ENCODE results near the gene FAM228B. TPM values are rescaled to one million over a fixed set of nuclear protein-coding genes. Genes with fewer than 3 reads are reported as not detected.

FAM228B gene
- total and polyA plus RNA-seq, 9 of the 15 experiments (the other 6 are each of a cell fraction or from before 2014, with no cell fraction given): 1.1 to 3.7 (median 2.6) TPM

GRCh38 chr2:24084386-24085199, 38.7 kb upstream of the FAM228B start, which contains the start of gene TP53I3 (continued):
- TF ChIP-seq STAG1 (CRISPR knock-in tag; IDR thresholded peaks at IDR 0.05; ENCODE audit: borderline replicate concordance) (peak; percentile 71; the same call in 1 of the 2 replicates), ZKSCAN1 (IDR thresholded peaks at IDR 0.05; ENCODE audit: low read depth, low read length) (0 out of 2 replicates have a peak, but pooled peaks have one; percentile 16), DACH1 (IDR thresholded peaks at IDR 0.05; ENCODE audit: partially characterized antibody) (no peak), NCOA4 (IDR thresholded peaks at IDR 0.05; ENCODE audit: partially characterized antibody) (no peak), ZNF175 (CRISPR knock-in tag; IDR thresholded peaks at IDR 0.05; ENCODE audit: low read depth) (no peak), ZNF589 (CRISPR knock-in tag; IDR thresholded peaks at IDR 0.05; ENCODE audit: low read depth) (no peak), CEBPG (CRISPR knock-in tag; IDR thresholded peaks at IDR 0.05) (no peak), CEBPG (tag; conservative IDR thresholded peaks at IDR 0.05 in 1 of 2, IDR thresholded peaks at IDR 0.05 in 1 of 2) (no peak), ZNF174 (CRISPR knock-in tag; IDR thresholded peaks at IDR 0.05) (no peak), ZNF77 (CRISPR knock-in tag; IDR thresholded peaks at IDR 0.05) (no peak), GATAD2A (IDR thresholded peaks at IDR 0.05) (peak; percentile 85; the same call in 1 of the 2 replicates), MCM2 (IDR thresholded peaks at IDR 0.05; ENCODE audit: low read depth) (no peak), KLF10 (CRISPR knock-in tag; IDR thresholded peaks at IDR 0.05) (no peak), ZNF395 (CRISPR knock-in tag; IDR thresholded peaks at IDR 0.05) (no peak), TRIM24 (IDR thresholded peaks at IDR 0.05) (no peak; a peak in 1 of 4 replicates), GATAD2B (IDR thresholded peaks at IDR 0.05; ENCODE audit: borderline replicate concordance) (peak; percentile 87), MCM7 (IDR thresholded peaks at IDR 0.05) (no peak), ZNF311 (CRISPR knock-in tag; IDR thresholded peaks at IDR 0.05) (no peak), JUN (IDR thresholded peaks at IDR 0.05; ENCODE audit: borderline replicate concordance, low read depth, low read length) (0 out of 2 replicates have a peak, but pooled peaks have one; percentile 48), JUN (CRISPR knock-in tag; IDR thresholded peaks at IDR 0.05; ENCODE audit: borderline replicate concordance) (0 out of 2 replicates have a peak, but pooled peaks have one; percentile 26), STAT5B (CRISPR knock-in tag; IDR thresholded peaks at IDR 0.05) (no peak)
- TF ChIP-seq, protein P1, sequence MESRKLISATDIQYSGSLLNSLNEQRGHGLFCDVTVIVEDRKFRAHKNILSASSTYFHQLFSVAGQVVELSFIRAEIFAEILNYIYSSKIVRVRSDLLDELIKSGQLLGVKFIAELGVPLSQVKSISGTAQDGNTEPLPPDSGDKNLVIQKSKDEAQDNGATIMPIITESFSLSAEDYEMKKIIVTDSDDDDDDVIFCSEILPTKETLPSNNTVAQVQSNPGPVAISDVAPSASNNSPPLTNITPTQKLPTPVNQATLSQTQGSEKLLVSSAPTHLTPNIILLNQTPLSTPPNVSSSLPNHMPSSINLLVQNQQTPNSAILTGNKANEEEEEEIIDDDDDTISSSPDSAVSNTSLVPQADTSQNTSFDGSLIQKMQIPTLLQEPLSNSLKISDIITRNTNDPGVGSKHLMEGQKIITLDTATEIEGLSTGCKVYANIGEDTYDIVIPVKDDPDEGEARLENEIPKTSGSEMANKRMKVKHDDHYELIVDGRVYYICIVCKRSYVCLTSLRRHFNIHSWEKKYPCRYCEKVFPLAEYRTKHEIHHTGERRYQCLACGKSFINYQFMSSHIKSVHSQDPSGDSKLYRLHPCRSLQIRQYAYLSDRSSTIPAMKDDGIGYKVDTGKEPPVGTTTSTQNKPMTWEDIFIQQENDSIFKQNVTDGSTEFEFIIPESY (CRISPR knock-in tag; IDR thresholded peaks at IDR 0.05): no peak
- TF ChIP-seq, protein P2, sequence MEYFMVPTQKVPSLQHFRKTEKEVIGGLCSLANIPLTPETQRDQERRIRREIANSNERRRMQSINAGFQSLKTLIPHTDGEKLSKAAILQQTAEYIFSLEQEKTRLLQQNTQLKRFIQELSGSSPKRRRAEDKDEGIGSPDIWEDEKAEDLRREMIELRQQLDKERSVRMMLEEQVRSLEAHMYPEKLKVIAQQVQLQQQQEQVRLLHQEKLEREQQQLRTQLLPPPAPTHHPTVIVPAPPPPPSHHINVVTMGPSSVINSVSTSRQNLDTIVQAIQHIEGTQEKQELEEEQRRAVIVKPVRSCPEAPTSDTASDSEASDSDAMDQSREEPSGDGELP (CRISPR knock-in tag; IDR thresholded peaks at IDR 0.05; ENCODE audit: borderline replicate concordance): peak; percentile 78
- TF ChIP-seq, protein P3, sequence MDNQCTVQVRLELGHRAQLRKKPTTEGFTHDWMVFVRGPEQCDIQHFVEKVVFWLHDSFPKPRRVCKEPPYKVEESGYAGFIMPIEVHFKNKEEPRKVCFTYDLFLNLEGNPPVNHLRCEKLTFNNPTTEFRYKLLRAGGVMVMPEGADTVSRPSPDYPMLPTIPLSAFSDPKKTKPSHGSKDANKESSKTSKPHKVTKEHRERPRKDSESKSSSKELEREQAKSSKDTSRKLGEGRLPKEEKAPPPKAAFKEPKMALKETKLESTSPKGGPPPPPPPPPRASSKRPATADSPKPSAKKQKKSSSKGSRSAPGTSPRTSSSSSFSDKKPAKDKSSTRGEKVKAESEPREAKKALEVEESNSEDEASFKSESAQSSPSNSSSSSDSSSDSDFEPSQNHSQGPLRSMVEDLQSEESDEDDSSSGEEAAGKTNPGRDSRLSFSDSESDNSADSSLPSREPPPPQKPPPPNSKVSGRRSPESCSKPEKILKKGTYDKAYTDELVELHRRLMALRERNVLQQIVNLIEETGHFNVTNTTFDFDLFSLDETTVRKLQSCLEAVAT (IDR thresholded peaks at IDR 0.05): peak in 1 of 2 experiments; percentile 28; a peak in 1 of 4 replicates
